H9 (cell line): ENCODE results near the gene SARS1. TPM values are rescaled to one million over a fixed set of nuclear protein-coding genes. Genes with fewer than 3 reads are reported as not detected.

Experiments used
- DNase-seq: peaks from one replicate; pipeline ENCODE4 v3.0.0-alpha.2; 2017
- H2AFZ ChIP-seq: one replicate; pipeline ENCODE4 v1.6.1; 2013; ENCODE audit warnings: mild to moderate bottlenecking, low read length, control low read depth, moderate library complexity
- H2AK5ac ChIP-seq: 2 replicates; pipeline ENCODE4 v1.6.1; 2013; ENCODE audit warnings: low read length, control low read depth, mixed read lengths; ENCODE audit not compliant: insufficient read length
- H2BK120ac ChIP-seq: one replicate; pipeline ENCODE4 v1.6.1; 2013; ENCODE audit warnings: low read depth, mild to moderate bottlenecking, low read length, control low read depth, inconsistent platforms; ENCODE audit not compliant: poor library complexity, severe bottlenecking
- H2BK12ac ChIP-seq: 2 replicates; pipeline ENCODE4 v1.6.1; 2013; ENCODE audit warnings: low read length, control low read depth, mixed read lengths, low read depth; ENCODE audit not compliant: insufficient read length
- H2BK15ac ChIP-seq: 2 replicates; pipeline ENCODE4 v1.6.1; 2013; ENCODE audit warnings: low read depth, low read length, control low read depth
- H2BK20ac ChIP-seq: one replicate; pipeline ENCODE4 v1.6.1; 2013; ENCODE audit warnings: low read depth, mild to moderate bottlenecking, low read length, control low read depth, inconsistent platforms; ENCODE audit not compliant: poor library complexity, severe bottlenecking
- H2BK5ac ChIP-seq: 2 replicates; pipeline ENCODE4 v1.6.1; 2013; ENCODE audit warnings: low read length, control low read depth, mixed read lengths; ENCODE audit not compliant: insufficient read length
- H3K14ac ChIP-seq: 2 replicates; pipeline ENCODE4 v1.6.1; 2013; ENCODE audit warnings: low read length, control low read depth; ENCODE audit not compliant: insufficient read depth
- H3K18ac ChIP-seq: 2 replicates; pipeline ENCODE4 v1.6.1; 2013; ENCODE audit warnings: low read depth, mild to moderate bottlenecking, mixed read lengths, low read length, control low read depth; ENCODE audit not compliant: insufficient read length
- H3K23ac ChIP-seq: 2 replicates; pipeline ENCODE4 v1.6.1; 2013; ENCODE audit warnings: low read length, control low read depth, mixed read lengths, low read depth; ENCODE audit not compliant: insufficient read length
- H3K23me2 ChIP-seq: 2 replicates; pipeline ENCODE4 v1.6.1; 2013; ENCODE audit warnings: low read depth, mild to moderate bottlenecking, mixed read lengths, low read length, control low read depth; ENCODE audit not compliant: insufficient read length, poor library complexity, severe bottlenecking
- H3K27ac ChIP-seq: 2 replicates; pipeline ENCODE4 v1.5.1; 2013; ENCODE audit warnings: low read length, control low read depth, mixed read lengths, low read depth; ENCODE audit not compliant: insufficient read length
- H3K27me3 ChIP-seq: 2 replicates; pipeline ENCODE4 v1.6.1; 2013; ENCODE audit warnings: low read length, control low read depth, inconsistent platforms; ENCODE audit not compliant: insufficient read depth
- H3K4ac ChIP-seq: 2 replicates; pipeline ENCODE4 v1.6.1; 2013; ENCODE audit warnings: low read depth, mild to moderate bottlenecking, control low read depth, inconsistent platforms, low read length, moderate library complexity
- H3K4me1 ChIP-seq: 2 replicates; pipeline ENCODE4 v1.6.1; 2013; ENCODE audit warnings: low read length, control low read depth, inconsistent platforms; ENCODE audit not compliant: insufficient read depth
- H3K4me2 ChIP-seq: 2 replicates; pipeline ENCODE4 v1.6.1; 2013; ENCODE audit warnings: low read length, control low read depth, mixed read lengths; ENCODE audit not compliant: insufficient read length, insufficient read depth
- H3K56ac ChIP-seq: 2 replicates; pipeline ENCODE4 v1.6.1; 2013; ENCODE audit warnings: low read depth, mild to moderate bottlenecking, mixed read lengths, low read length, control low read depth; ENCODE audit not compliant: insufficient read length
- H3K79me1 ChIP-seq: 2 replicates; pipeline ENCODE4 v1.6.1; 2013; ENCODE audit warnings: low read depth, mild to moderate bottlenecking, moderate library complexity, low read length, control low read depth, inconsistent platforms; ENCODE audit not compliant: insufficient read depth, poor library complexity, severe bottlenecking
- H3K79me2 ChIP-seq: 2 replicates; pipeline ENCODE4 v1.6.1; 2013; ENCODE audit warnings: low read length, control low read depth, inconsistent platforms; ENCODE audit not compliant: insufficient read depth
- H3K9ac ChIP-seq: 2 replicates; pipeline ENCODE4 v1.6.1; 2013; ENCODE audit warnings: low read length, control low read depth, mixed read lengths; ENCODE audit not compliant: insufficient read length; ENCODE audit errors: extremely low read depth
- H3K9me3 ChIP-seq: one replicate; pipeline ENCODE4 v1.6.1; 2013; ENCODE audit warnings: low read depth, low read length, inconsistent platforms; ENCODE audit not compliant: control insufficient read depth
- H3T11ph ChIP-seq: one replicate; pipeline ENCODE4 v1.6.1; 2013; ENCODE audit warnings: mild to moderate bottlenecking, low read length, control low read depth, inconsistent platforms
- H4K20me1 ChIP-seq: one replicate; pipeline ENCODE4 v1.6.1; 2013; ENCODE audit not compliant: control insufficient read depth, insufficient read length, insufficient read depth
- H4K5ac ChIP-seq: 2 replicates; pipeline ENCODE4 v1.6.1; 2013; ENCODE audit warnings: low read depth, mild to moderate bottlenecking, mixed read lengths, low read length, control low read depth; ENCODE audit not compliant: insufficient read length
- H4K8ac ChIP-seq: replicated peaks from 2 replicates; pipeline ENCODE4 v1.6.1; 2013; ENCODE audit warnings: low read length, control low read depth, mixed read lengths, low read depth; ENCODE audit not compliant: insufficient read length
- H4K91ac ChIP-seq: 2 replicates; pipeline ENCODE4 v1.6.1; 2013; ENCODE audit warnings: low read depth, mild to moderate bottlenecking, moderate library complexity, mixed read lengths, low read length, control low read depth; ENCODE audit not compliant: insufficient read length
- H3K27ac Mint-ChIP-seq, 3 experiments: 2 replicates in 2 of 3; 3 replicates in 1 of 3; pipeline ENCODE4 v1.8.0; 2020 to 2021; ENCODE audit warnings: mixed read lengths in 3 of 3, mild to moderate bottlenecking in 1 of 3, moderate library complexity in 1 of 3
- H3K27me3 Mint-ChIP-seq: 2 replicates; pipeline ENCODE4 v1.8.0; 2021; ENCODE audit warnings: low read depth, mild to moderate bottlenecking, moderate library complexity, mixed read lengths
- H3K36me3 Mint-ChIP-seq, 3 experiments: 2 replicates in 2 of 3; 3 replicates in 1 of 3; pipeline ENCODE4 v1.8.0; 2020 to 2021; ENCODE audit warnings: low read depth in 3 of 3, mixed read lengths in 3 of 3; ENCODE audit not compliant: insufficient read depth in 1 of 3
- H3K4me1 Mint-ChIP-seq, 2 experiments: 2 replicates each; pipeline ENCODE4 v1.8.0; 2020; ENCODE audit warnings: mixed read lengths in 2 of 2
- H3K4me3 Mint-ChIP-seq, 2 experiments: 2 replicates in 1 of 2; 3 replicates in 1 of 2; pipeline ENCODE4 v1.8.0; 2020 to 2021; ENCODE audit warnings: mild to moderate bottlenecking in 2 of 2, mixed read lengths in 2 of 2, moderate library complexity in 1 of 2
- H3K9me3 Mint-ChIP-seq, 2 experiments: 2 replicates in 1 of 2; 3 replicates in 1 of 2; pipeline ENCODE4 v1.8.0; 2020; ENCODE audit warnings: mild to moderate bottlenecking in 2 of 2, mixed read lengths in 2 of 2, moderate library complexity in 1 of 2
- WGBS: extraction: QIAGEN DNeasy Blood & Tissue Kit; methylation state at CpG from one replicate; pipeline ENCODE4 v1.1.7; 2013; ENCODE audit warnings: missing lambda C conversion rate, low lambda C conversion rate, mixed read lengths; ENCODE audit not compliant: insufficient read length; ENCODE audit errors: extremely low coverage; 5-methylcytosine and 5-hydroxymethylcytosine counted together
- total RNA-seq: library from RNA; stranded (reverse); gene quantifications from 2 replicates; pipeline ENCODE4 v1.2.1, GENCODE V29; 2021
- TF ChIP-seq, protein P1 (sequence below): fragments of 200-600 bp; sonication (generic); conservative IDR thresholded peaks from 3 replicates; pipeline ENCODE4 v1.8.0; 2021; ENCODE audit warnings: antibody characterized with exemption, mild to moderate bottlenecking

Gene SARS1
- total RNA-seq, 1 experiment from 2014 or later = 139 TPM

DNA sequence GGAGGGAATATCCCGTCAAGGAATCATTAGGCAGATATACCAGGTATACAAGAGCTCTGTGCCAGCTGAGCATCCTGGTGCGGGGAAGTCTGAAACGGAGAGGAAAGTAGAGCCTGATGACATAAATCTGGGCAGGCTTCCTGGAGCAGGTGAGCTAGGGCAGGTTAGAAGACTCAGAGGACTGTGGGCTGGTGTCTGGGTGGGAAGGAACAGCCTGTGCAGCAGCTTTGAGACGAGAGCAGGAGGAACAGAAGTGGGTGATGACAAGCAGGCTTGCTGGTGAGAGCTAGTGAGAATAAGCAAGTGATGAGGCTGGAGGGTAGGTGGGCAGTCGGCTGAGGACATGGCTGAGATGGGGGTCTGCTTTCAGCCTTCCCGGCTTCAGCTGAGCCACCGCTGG, 42.4 kb downstream of the SARS1 start:
- H2BK120ac ChIP-seq = no peak overlapping the region
- no peak overlapping the region for H3K23ac ChIP-seq
- DNase-seq = no peak
- no peak overlapping the region for H3K18ac ChIP-seq
- no peak overlapping the region for H3K4ac ChIP-seq
- peaks cover 19 to 35% (median 28%) of the 10 kb centered on the region in 3 experiments for H3K36me3 Mint-ChIP-seq
- no peak overlapping the region for H3K9ac ChIP-seq
- H3K23me2 ChIP-seq = peaks cover 5% of the 10 kb centered on the region
- H2AFZ ChIP-seq = no peak overlapping the region
- no peaks in the 10 kb centered on the region for H3K79me1 ChIP-seq
- no peaks in the 10 kb centered on the region; the same call in 1 of the 2 replicates for H3K27me3 ChIP-seq
- no CpG with 5 or more reads among the region's 7 CpGs for WGBS
- H2AK5ac ChIP-seq = no peak overlapping the region
- no peak overlapping the region for H3T11ph ChIP-seq
- H4K5ac ChIP-seq = no peak overlapping the region
- no peak overlapping the region for H3K14ac ChIP-seq
- H3K4me1 Mint-ChIP-seq = peaks cover 51 to 63% of the 10 kb centered on the region in 2 experiments
- H3K27ac ChIP-seq = no peak overlapping the region
- peak overlapping the region in 1 of 3 experiments; percentile 53; a peak in 2 of 7 replicates for H3K27ac Mint-ChIP-seq
- no peak overlapping the region for H4K91ac ChIP-seq
- no peak overlapping the region for H3K56ac ChIP-seq
- TF ChIP-seq, protein P1, sequence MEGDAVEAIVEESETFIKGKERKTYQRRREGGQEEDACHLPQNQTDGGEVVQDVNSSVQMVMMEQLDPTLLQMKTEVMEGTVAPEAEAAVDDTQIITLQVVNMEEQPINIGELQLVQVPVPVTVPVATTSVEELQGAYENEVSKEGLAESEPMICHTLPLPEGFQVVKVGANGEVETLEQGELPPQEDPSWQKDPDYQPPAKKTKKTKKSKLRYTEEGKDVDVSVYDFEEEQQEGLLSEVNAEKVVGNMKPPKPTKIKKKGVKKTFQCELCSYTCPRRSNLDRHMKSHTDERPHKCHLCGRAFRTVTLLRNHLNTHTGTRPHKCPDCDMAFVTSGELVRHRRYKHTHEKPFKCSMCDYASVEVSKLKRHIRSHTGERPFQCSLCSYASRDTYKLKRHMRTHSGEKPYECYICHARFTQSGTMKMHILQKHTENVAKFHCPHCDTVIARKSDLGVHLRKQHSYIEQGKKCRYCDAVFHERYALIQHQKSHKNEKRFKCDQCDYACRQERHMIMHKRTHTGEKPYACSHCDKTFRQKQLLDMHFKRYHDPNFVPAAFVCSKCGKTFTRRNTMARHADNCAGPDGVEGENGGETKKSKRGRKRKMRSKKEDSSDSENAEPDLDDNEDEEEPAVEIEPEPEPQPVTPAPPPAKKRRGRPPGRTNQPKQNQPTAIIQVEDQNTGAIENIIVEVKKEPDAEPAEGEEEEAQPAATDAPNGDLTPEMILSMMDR = no peak
- no peak overlapping the region for H4K8ac ChIP-seq
- no peak overlapping the region for H2BK15ac ChIP-seq
- H3K79me2 ChIP-seq = no peaks in the 10 kb centered on the region; the same call in 1 of the 2 replicates
- H2BK20ac ChIP-seq = no peak overlapping the region
- no peaks in the 10 kb centered on the region for H3K9me3 ChIP-seq
- H4K20me1 ChIP-seq = no peaks in the 10 kb centered on the region
- no peak overlapping the region; a peak in 1 of 5 replicates for H3K4me3 Mint-ChIP-seq
- no peak overlapping the region for H2BK5ac ChIP-seq
- peaks cover 9 to 15% of the 10 kb centered on the region in 2 experiments for H3K9me3 Mint-ChIP-seq
- H2BK12ac ChIP-seq = no peak overlapping the region
- H3K27me3 Mint-ChIP-seq = peaks cover 13% of the 10 kb centered on the region
- H3K4me2 ChIP-seq = no peak overlapping the region
- H3K4me1 ChIP-seq = no peaks in the 10 kb centered on the region; the same call in 1 of the 2 replicates
